HepG2 (cell line): ENCODE results near the gene WDR18. TPM values are rescaled to one million over a fixed set of nuclear protein-coding genes. Genes with fewer than 3 reads are reported as not detected.
A peak's percentile ranks its signal among the peaks of the same experiment; 100 is the strongest.

ENCODE experiments used
- ARHGAP35 ChIP-seq: sonication (generic); formaldehyde crosslinking; IDR thresholded peaks from 2 replicates; pipeline ENCODE4 v1.9.0; 2022; ENCODE audit warnings: mild to moderate bottlenecking, inconsistent platforms, moderate library complexity, missing genetic modification reagents, borderline replicate concordance
- CBFB ChIP-seq: sonication (generic); formaldehyde crosslinking; IDR thresholded peaks from 2 replicates; pipeline ENCODE4 v1.4.0; 2020; ENCODE audit warnings: missing genetic modification reagents
- CHD2 ChIP-seq: IDR thresholded peaks from 2 replicates; pipeline ENCODE4 v1.6.1; 2011; ENCODE audit warnings: low read depth, low read length, improper control_type of control experiment
- ETV5 ChIP-seq: IDR thresholded peaks from 2 replicates; pipeline ENCODE4 v1.6.1; 2018; ENCODE audit warnings: missing biosample characterization, missing genetic modification reagents, inconsistent platforms, borderline replicate concordance
- KDM3A ChIP-seq: IDR thresholded peaks from 2 replicates; pipeline ENCODE4 v1.6.1; 2018; ENCODE audit warnings: low read depth, missing compliant biosample characterization
- MTA1 ChIP-seq: sonication (generic); formaldehyde crosslinking; IDR thresholded peaks from 2 replicates; pipeline ENCODE4 v1.4.0; 2020; ENCODE audit warnings: missing genetic modification reagents, mild to moderate bottlenecking, borderline replicate concordance
- PPARG ChIP-seq: conservative IDR thresholded peaks from 2 replicates; pipeline ENCODE4 v1.6.1; 2016; ENCODE audit warnings: missing biosample characterization, missing genetic modification reagents
- SAFB2 ChIP-seq: sonication (generic); formaldehyde crosslinking; IDR thresholded peaks from 2 replicates; pipeline ENCODE4 v1.5.1; 2020; ENCODE audit warnings: missing genetic modification reagents, low read depth, mild to moderate bottlenecking, borderline replicate concordance
- TOPORS ChIP-seq: sonication (generic); formaldehyde crosslinking; IDR thresholded peaks from 2 replicates; pipeline ENCODE4 v1.8.0; 2023; ENCODE audit warnings: mild to moderate bottlenecking, missing genetic modification reagents
- ZFX ChIP-seq: sonication (generic); formaldehyde crosslinking; IDR thresholded peaks from 2 replicates; pipeline ENCODE4 v1.4.0; 2020; ENCODE audit warnings: mild to moderate bottlenecking, low read depth, missing genetic modification reagents, moderate library complexity
- ZNF142 ChIP-seq: sonication (generic); formaldehyde crosslinking; IDR thresholded peaks from 2 replicates; pipeline ENCODE4 v1.4.0; 2020; ENCODE audit warnings: missing genetic modification reagents
- ZNF766 ChIP-seq: sonication (generic); formaldehyde crosslinking; IDR thresholded peaks from 2 replicates; pipeline ENCODE4 v1.5.0; 2020; ENCODE audit warnings: missing genetic modification reagents, borderline replicate concordance
- ZNF776 ChIP-seq: sonication (generic); formaldehyde crosslinking; IDR thresholded peaks from 2 replicates; pipeline ENCODE4 v1.4.0; 2020; ENCODE audit warnings: mild to moderate bottlenecking, missing genetic modification reagents
- polyA plus RNA-seq, 8 experiments: library from polyadenylated mRNA; depleted of rRNA in 3 of 8; stranded (reverse) in 7 of 8; unstranded in 1 of 8; fragments of >200 nt; fragmentation: Illumina TruSeq in 4 of 8; extraction: Trizol in 4 of 8; gene quantifications; 2 replicates each; pipeline versions ENCODE4 v1.2.1 to v1.2.3, GENCODE V29; 2011 to 2016; ENCODE audit warnings: low read depth in 4 of 8, missing spikeins in 1 of 8, mixed read lengths in 1 of 8; ENCODE audit not compliant: insufficient read depth in 1 of 8
- total RNA-seq, 5 experiments: library from RNA; depleted of rRNA; stranded (reverse); fragments of >200 nt; fragmentation: Illumina TruSeq; extraction: Trizol; gene quantifications; 2 replicates each; pipeline ENCODE4 v1.2.3, GENCODE V29; 2016; ENCODE audit warnings: low read depth in 1 of 5
- TF ChIP-seq, protein P1 (sequence below): sonication (generic); formaldehyde crosslinking; IDR thresholded peaks from 2 replicates; pipeline ENCODE4 v1.5.1; 2020; ENCODE audit warnings: mild to moderate bottlenecking, missing genetic modification reagents, moderate library complexity
- TF ChIP-seq, protein P2 (sequence below): sonication (generic); formaldehyde crosslinking; IDR thresholded peaks from 2 replicates; pipeline ENCODE4 v1.4.0; 2020; ENCODE audit warnings: missing genetic modification reagents
- TF ChIP-seq, protein P3 (sequence below): sonication (generic); formaldehyde crosslinking; IDR thresholded peaks from 2 replicates; pipeline ENCODE4 v1.4.0; 2020; ENCODE audit warnings: missing genetic modification reagents

Gene WDR18
- total and polyA plus RNA-seq, 2 of the 13 experiments (the other 11 are each of a cell fraction or from before 2014, with no cell fraction given) = 36.4 to 47.6 TPM

DNA sequence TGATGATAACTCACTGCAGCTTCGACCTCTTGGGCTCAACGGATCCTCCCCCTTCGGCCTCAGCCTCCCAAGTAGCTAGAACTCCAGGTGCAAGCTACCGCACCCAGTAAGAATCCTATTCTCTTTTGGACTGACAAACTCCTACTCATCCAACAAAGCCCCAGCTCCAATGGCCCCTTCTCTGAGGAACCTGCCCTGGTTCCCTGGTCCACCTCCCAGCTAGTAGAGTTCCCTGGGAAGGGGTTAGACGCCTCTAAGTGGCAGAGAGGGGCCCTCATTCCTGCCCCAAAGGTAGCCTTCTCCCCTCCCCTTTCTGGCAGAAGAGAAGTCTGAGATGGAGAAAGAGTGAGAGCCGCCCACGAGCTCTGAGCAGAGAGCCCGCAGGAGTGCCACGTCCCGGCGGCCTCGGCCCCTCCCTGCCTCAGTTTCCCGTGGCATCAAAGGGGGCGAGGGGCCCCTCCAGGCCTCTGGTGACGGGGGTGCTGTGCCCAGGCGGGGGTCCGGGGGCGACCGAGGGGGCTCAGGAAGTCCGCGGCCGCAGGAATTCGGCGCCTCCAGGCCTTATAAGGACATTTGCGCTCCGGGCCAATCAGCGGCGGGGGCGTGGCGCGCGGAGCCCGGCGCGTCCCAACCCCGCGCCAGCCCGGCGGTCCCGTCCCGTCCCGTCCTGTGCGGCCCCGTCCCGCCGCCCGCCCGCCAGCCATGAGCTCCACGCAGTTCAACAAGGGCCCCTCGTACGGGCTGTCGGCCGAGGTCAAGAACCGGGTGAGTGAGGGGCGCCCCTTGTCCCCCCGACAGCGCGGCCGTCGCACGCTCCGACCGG is 42.0 kb downstream of the WDR18 start, which contains the start of gene CNN2 (continued):
- TF ChIP-seq ZNF142 (CRISPR knock-in tag) = 0 out of 2 replicates have a peak, but pooled peaks have one; percentile 35
- TF ChIP-seq ZNF766 = 0 out of 2 replicates have a peak, but pooled peaks have one; percentile 35
- TF ChIP-seq, protein P1, sequence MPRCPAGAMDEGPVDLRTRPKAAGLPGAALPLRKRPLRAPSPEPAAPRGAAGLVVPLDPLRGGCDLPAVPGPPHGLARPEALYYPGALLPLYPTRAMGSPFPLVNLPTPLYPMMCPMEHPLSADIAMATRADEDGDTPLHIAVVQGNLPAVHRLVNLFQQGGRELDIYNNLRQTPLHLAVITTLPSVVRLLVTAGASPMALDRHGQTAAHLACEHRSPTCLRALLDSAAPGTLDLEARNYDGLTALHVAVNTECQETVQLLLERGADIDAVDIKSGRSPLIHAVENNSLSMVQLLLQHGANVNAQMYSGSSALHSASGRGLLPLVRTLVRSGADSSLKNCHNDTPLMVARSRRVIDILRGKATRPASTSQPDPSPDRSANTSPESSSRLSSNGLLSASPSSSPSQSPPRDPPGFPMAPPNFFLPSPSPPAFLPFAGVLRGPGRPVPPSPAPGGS (CRISPR knock-in tag) = peak; percentile 49; the same call in 1 of the 2 replicates
- no peak for TF ChIP-seq PPARG
- 0 out of 2 replicates have a peak, but pooled peaks have one; percentile 12 for TF ChIP-seq MTA1
- peak; percentile 28; the same call in 1 of the 2 replicates for TF ChIP-seq ZFX (CRISPR knock-in tag)
- TF ChIP-seq ARHGAP35 (CRISPR knock-in tag) = 0 out of 2 replicates have a peak, but pooled peaks have one; percentile 37
- TF ChIP-seq SAFB2 (CRISPR knock-in tag) = peak; percentile 79; the same call in 1 of the 2 replicates
- TF ChIP-seq, protein P2, sequence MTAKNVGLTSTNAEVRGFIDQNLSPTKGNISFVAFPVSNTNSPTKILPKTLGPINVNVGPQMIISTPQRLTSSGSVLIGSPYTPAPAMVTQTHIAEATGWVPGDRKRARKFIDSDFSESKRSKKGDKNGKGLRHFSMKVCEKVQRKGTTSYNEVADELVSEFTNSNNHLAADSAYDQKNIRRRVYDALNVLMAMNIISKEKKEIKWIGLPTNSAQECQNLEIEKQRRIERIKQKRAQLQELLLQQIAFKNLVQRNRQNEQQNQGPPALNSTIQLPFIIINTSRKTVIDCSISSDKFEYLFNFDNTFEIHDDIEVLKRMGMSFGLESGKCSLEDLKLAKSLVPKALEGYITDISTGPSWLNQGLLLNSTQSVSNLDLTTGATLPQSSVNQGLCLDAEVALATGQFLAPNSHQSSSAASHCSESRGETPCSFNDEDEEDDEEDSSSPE (CRISPR knock-in tag) = 0 out of 2 replicates have a peak, but pooled peaks have one; percentile 27
- TF ChIP-seq CHD2 = no peak
- TF ChIP-seq, protein P3, sequence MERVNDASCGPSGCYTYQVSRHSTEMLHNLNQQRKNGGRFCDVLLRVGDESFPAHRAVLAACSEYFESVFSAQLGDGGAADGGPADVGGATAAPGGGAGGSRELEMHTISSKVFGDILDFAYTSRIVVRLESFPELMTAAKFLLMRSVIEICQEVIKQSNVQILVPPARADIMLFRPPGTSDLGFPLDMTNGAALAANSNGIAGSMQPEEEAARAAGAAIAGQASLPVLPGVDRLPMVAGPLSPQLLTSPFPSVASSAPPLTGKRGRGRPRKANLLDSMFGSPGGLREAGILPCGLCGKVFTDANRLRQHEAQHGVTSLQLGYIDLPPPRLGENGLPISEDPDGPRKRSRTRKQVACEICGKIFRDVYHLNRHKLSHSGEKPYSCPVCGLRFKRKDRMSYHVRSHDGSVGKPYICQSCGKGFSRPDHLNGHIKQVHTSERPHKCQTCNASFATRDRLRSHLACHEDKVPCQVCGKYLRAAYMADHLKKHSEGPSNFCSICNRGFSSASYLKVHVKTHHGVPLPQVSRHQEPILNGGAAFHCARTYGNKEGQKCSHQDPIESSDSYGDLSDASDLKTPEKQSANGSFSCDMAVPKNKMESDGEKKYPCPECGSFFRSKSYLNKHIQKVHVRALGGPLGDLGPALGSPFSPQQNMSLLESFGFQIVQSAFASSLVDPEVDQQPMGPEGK = peak; percentile 93
- TF ChIP-seq KDM3A (CRISPR knock-in tag) = no peak
- TF ChIP-seq ETV5 = peak; percentile 21; the same call in 1 of the 2 replicates
- 0 out of 2 replicates have a peak, but pooled peaks have one; percentile 65 for TF ChIP-seq TOPORS (CRISPR knock-in tag)
- 0 out of 2 replicates have a peak, but pooled peaks have one; percentile 14 for TF ChIP-seq CBFB
- TF ChIP-seq ZNF776 (CRISPR knock-in tag) = peak; percentile 62; the same call in 1 of the 2 replicates
